T1000 (cell line): Measurements from ENCODE around the gene STARD4.

Experiments used
- DNase-seq: peaks from one replicate; lab custom pipeline; 2025; ENCODE audit warnings: mixed read lengths; lab: John Stamatoyannopoulos, UW

The STARD4 gene

DNA sequence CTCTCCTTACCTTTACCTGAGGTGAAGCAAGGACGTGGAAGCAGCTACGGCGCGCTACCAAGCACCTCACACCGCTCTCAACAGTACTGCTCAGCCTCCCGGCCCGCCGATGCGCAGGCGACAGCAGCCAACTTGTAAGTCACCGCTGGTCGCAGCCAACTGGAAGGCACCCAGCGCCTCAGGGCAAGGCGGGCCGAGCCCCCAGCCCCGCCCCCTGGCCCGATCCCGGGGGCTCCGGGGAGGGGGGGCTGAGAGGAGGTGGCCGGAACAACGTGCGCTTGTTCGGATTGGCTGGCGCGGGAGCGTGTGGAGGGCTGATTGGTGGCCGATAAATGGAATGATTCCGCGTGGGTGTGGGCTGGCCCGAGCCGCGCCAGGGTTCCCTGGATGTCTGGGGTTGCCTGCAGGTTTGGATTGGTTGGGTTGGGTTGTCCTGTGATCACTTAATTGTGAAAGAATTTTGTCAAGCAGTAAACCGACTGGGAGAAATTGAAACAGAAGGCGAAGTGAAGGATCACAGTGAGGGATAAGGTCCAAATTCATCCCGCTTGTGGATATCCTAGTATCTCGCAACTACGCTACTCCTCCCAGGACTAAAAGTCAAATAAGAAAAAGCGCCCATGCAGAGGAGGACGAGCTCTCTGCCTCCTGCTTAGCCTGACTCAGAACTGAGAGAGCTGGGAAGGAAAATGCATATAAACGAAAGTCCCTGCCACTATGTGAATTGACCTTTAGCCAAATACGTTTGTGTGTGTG lies at the start of gene STARD4:
STARD4 (minus strand) TSS at position 161 of the 756 bp plus-strand sequence. CDS start 5,102 bp downstream, outside the sequence.
- DNase-seq, result peak; percentile 88

GRCh38 chr5:111559680-111560079 lies 47.3 kb upstream of the STARD4 start:
- no peak for DNase-seq

DNA sequence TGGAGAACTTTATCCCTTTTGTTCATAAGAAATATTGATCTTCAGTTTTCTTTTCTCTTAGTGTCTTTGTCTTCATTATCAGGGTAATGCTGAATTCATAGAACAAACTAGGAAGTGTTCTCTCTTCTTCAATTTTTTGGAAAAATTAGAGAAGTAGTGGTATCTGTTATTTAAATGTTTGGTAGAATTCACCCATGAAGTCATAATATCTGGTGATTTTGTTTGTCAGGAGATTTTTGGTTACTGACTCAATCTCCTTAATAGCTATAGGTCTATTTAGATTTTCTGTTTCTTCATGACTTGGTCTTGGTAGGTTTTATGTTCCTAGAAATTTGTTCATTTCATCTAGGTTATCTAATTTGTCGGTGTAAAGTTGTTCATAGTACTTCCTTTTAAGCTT lies 45.4 kb upstream of the STARD4 start:
- DNase-seq, result no peak

GRCh38 chr5:111557111-111557510 lies 44.8 kb upstream of the STARD4 start:
- no peak for DNase-seq

GRCh38 chr5:111556501-111556900 lies 44.2 kb upstream of the STARD4 start:
- DNase-seq, result no peak

DNA sequence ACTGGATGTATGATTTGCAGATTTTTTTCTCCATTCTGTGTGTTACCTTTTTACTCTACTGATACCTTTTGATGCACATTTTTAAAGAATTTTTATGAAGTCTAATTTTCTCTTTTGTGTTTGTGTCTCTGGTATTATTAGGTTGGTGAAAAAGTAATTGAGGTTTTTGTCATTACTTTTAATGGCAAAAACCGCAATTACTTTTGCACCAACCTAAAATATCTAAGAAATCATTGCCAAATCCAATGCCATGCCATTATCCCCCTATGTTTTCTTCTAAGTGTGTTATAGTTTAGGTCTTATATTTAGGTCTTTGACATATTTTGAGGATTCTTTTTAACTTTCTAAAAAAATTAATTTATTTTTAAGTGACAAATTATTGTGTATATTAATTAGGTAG lies 43.4 kb upstream of the STARD4 start:
- no peak for DNase-seq

- no peak for DNase-seq
Measured at GRCh38 chr5:111553868-111554267, 41.5 kb upstream of the STARD4 start.

- DNase-seq, result no peak
Measured at GRCh38 chr5:111552896-111553295, 40.6 kb upstream of the STARD4 start.

DNA sequence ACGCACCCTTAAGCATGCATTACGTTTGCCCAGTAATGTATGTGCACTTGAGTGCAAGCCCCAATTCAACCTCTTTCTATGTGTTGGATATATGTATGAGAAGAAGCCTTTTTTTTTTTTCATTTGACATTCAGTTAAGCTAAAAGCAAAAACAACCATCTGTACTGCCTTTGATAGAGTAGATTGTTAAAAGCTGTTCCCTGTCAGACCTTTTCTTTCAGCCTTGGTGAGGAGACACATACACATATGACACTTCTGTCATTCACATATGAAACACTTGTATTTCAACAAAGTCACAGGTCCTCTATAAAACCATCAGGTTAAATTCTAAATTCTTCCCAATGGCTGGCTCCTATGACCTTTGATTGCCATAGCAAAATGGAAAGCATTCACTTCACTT lies 40.2 kb upstream of the STARD4 start:
- DNase-seq, result no peak

- DNase-seq, result no peak
Measured at GRCh38 chr5:111551569-111552275, 39.4 kb upstream of the STARD4 start.

DNA sequence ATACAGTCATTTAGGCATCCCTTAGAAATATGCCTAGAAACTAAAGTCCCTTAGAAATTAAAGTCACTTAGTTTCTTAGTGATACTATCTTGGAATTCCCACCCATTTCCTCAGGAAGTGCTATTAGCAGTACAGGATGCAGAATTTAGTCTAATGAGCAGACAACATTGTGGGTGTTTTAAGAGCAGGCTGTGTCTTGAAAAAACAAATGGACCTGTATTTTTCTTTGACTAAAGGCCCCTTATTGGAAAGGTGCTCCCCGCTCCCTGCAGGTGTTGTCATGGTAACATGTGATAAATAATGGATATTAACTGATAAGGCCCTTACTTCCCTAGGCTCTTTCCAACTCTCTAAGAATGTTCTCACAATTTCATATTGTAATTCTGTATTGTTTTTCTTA lies 38.8 kb upstream of the STARD4 start:
- DNase-seq, result no peak

- DNase-seq, result peak; percentile 85
Measured at GRCh38 chr5:111550282-111551020, 38.1 kb upstream of the STARD4 start.

- DNase-seq, result no peak
Measured at GRCh38 chr5:111548992-111549649, 36.8 kb upstream of the STARD4 start.

DNA sequence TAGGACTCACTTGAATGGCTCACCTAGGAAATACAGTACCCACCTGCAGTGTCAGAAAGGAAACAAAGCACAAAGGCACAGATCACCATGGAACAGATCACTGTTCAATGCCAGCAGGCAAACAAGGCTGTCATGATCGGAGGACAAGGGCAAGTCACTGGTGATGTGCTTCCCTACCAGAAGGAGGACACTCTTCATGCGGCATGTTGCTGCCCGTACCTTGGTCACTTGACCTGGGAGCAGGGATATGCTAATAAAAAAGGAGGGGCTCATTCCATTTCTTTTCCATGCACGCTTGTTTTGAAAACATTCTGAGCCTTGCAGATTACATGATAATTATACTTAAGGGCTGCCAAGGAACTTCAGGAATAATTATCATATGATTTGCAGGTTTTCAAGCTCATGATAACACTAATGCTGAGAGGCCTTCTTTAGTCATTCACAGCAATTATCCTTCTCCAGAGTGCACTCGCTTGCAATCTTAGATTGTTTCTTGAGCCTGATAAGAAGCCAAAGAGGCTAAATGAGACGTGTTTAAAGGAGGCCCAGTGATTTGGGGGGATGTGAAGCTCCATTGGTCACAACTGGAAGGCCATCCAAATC lies 36.1 kb upstream of the STARD4 start:
- DNase-seq, result no peak

DNA sequence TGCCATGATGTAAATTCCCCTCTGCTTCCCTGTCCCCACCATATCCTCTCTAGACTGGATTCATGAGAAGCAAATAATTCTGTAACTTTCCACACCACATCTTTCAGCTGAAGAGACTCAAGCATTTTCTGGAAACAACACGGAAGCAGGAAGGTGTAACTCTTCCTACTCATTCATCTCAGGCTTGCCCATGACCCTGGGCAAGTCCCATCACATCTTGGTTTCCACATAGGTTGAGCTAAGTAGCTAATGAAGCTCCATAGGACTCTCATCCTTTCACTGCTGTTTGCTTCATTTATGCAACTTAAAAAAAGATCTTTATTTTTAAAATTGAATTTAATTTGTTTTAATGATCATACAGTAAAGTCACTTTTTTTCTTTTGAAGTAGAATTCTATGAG lies 32.7 kb upstream of the STARD4 start:
- DNase-seq, result no peak

- no peak for DNase-seq
Measured at GRCh38 chr5:111537141-111538024, 25.0 kb upstream of the STARD4 start.

- no peak for DNase-seq
Measured at GRCh38 chr5:111535879-111536549, 23.7 kb upstream of the STARD4 start.

DNA sequence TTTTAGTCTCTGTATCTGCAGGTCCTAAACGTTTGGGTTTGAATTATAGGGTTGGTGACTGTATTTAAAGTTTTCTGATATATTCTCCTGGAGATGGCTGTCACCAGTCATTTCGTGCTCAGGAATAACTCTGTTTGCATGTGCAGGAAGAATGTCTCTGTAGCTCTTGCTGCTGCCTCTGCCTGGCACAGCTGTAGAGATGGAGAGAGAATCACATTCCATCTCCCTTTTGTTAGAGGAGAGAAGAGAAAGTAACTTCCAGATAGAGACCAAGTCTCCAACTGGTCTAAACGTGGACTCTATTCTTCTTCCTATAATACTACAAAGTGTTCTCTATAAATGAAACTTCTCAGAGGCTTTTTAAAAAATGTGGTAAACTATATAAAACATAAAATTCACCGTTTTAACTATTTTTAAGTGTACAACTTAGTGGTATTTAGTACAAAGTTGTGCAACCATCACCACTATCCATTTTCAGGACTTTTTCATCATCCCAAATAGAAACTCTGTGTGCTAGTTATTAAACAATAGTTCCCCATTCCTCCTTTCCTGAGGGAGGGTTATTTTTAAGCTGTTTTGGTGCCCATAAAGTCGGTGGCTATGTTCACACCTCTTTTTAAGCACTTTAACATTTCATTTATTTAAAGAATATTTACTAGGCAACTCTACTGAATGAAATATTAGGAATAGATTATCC lies 20.7 kb upstream of the STARD4 start:
- DNase-seq, result no peak

DNA sequence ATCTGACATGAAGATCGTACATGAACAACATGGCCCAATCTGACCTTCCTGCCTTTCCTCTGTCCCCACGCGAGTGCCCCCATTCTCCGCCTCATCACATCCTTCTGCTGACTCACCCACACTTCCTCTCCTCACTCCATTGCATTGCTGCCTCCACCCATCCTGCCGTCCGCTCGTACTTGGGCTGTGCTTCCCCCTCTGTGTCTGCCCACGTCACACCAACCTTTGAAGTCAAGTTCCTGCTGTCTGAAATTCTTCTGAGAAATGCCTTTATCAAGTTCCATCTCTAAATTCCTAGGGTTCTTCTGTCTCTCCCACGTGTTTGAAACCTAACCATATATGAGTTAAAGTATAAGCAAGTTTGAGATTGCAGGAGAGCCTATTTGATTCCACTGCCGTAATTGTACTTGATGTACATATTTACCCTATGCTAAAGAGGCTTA lies 18.0 kb upstream of the STARD4 start:
- DNase-seq, result no peak

GRCh38 chr5:111528056-111528455 lies 15.7 kb upstream of the STARD4 start:
- no peak for DNase-seq
